Muscle of back (tissue), 11 donors: Measurements from ENCODE around the gene ABCB9. TPM values are rescaled to one million over a fixed set of nuclear protein-coding genes. Genes with fewer than 3 reads are reported as not detected.

Source experiments
- DNase-seq, 3 donors: peaks; one replicate each; pipeline versions ENCODE4 v3.0.0 to v3.0.0-alpha.2; 2013
- polyA plus RNA-seq, 10 donors: library from polyadenylated mRNA; unstranded; fragments of 120-200 nt; gene quantifications; one replicate each; pipeline ENCODE4 v1.2.1, GENCODE V29; 2013; ENCODE audit not compliant: insufficient read length in 10 of 10

ABCB9 gene
- polyA plus RNA-seq, 10 donors = 2.0 to 6.1 (median 3.5) TPM

GRCh38 chr12:122995503-122996187 is 29.4 kb upstream of the ABCB9 start:
- peak in 1 of 3 donors; percentile 41 for DNase-seq

GRCh38 chr12:122994781-122995502 is 28.7 kb upstream of the ABCB9 start:
- DNase-seq = no peak

- DNase-seq = no peak
Measured at GRCh38 chr12:122994140-122994675, 27.9 kb upstream of the ABCB9 start.

- no peak for DNase-seq
Measured at GRCh38 chr12:122992386-122992785, 26.1 kb upstream of the ABCB9 start.

GRCh38 chr12:122991623-122992275 is 25.5 kb upstream of the ABCB9 start:
- DNase-seq = no peak

GRCh38 chr12:122990961-122991622 is 24.8 kb upstream of the ABCB9 start:
- no peak for DNase-seq

GRCh38 chr12:122990561-122990960 is 24.3 kb upstream of the ABCB9 start:
- no peak for DNase-seq

GRCh38 chr12:122989874-122990419 is 23.7 kb upstream of the ABCB9 start:
- DNase-seq = no peak

- DNase-seq = no peak
Measured at GRCh38 chr12:122989225-122989839, 23.1 kb upstream of the ABCB9 start.

- no peak for DNase-seq
Measured at GRCh38 chr12:122988612-122989212, 22.4 kb upstream of the ABCB9 start.

- no peak for DNase-seq
Measured at GRCh38 chr12:122988036-122988435, 21.8 kb upstream of the ABCB9 start.

- no peak for DNase-seq
Measured at GRCh38 chr12:122987086-122987951, 21.1 kb upstream of the ABCB9 start.

GRCh38 chr12:122986258-122986871 is 20.1 kb upstream of the ABCB9 start:
- DNase-seq = no peak

- no peak for DNase-seq
Measured at GRCh38 chr12:122985338-122986257, 19.3 kb upstream of the ABCB9 start.

- DNase-seq = peak in 1 of 3 donors; percentile 66
Measured at GRCh38 chr12:122984612-122985337, 18.5 kb upstream of the ABCB9 start.

- DNase-seq = peak in 1 of 3 donors; percentile 56
Measured at GRCh38 chr12:122983789-122984515, 17.7 kb upstream of the ABCB9 start.
